Liver (tissue), 3 donors: Measurements from ENCODE around the gene LAMP1.

Experiments used
- GABPA ChIP-seq, 2 donors: IDR thresholded peaks in 1 of 2; conservative IDR thresholded peaks in 1 of 2; 2 replicates each; pipeline ENCODE4 v1.6.1; 2016; ENCODE audit warnings: antibody characterized with exemption in 2 of 2, mild to moderate bottlenecking in 1 of 2, moderate library complexity in 1 of 2
- JUND ChIP-seq, 2 donors: IDR thresholded peaks; 2 replicates each; pipeline ENCODE4 v1.6.1; 2016; ENCODE audit warnings: antibody characterized with exemption in 2 of 2
- RAD21 ChIP-seq, 2 donors: IDR thresholded peaks; 2 replicates each; pipeline ENCODE4 v1.6.1; 2016; ENCODE audit warnings: antibody characterized with exemption in 2 of 2, mild to moderate bottlenecking in 2 of 2
- TAF1 ChIP-seq: conservative IDR thresholded peaks from 2 replicates; pipeline ENCODE4 v1.6.1; 2016; ENCODE audit warnings: antibody characterized with exemption, mild to moderate bottlenecking
- TF ChIP-seq, protein P1 (sequence below): IDR thresholded peaks from 2 replicates; pipeline ENCODE4 v1.6.1; 2016; ENCODE audit warnings: antibody characterized with exemption
- TF ChIP-seq, protein P2 (sequence below): fragments of 150-350 bp; IDR thresholded peaks from 2 replicates; pipeline ENCODE4 v1.5.1; 2017; ENCODE audit warnings: improper control_type of control experiment, low read depth, low read length; ENCODE audit not compliant: missing input control
- TF ChIP-seq, protein P3 (sequence below): IDR thresholded peaks from 2 replicates; pipeline ENCODE4 v1.6.1; 2016; ENCODE audit warnings: antibody characterized with exemption, mild to moderate bottlenecking
- TF ChIP-seq, protein P4 (sequence below): IDR thresholded peaks from 2 replicates; pipeline ENCODE4 v1.6.1; 2016; ENCODE audit warnings: antibody characterized with exemption
- donor health status: healthy.
- donor health status: healthy.

DNA sequence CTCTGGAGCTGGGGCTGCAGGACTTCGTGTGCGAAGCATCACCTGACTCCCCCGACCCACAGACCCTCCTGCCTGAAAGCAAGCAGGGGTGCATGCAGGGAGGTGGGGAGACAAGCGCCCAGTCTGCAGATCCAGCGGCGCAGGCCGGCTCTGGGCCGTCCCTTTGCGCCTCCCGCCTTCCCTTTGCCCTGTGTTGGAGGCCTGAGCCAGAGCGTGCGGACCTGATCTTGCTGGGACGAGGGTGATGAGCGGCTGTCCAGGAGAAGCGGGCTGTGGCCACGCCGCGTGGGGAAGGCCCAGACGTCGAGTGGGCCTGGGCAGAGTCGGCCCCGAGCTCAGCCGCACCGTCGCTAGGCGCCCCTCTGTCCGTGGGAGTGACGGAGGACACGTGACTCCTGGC is 72.2 kb downstream of the LAMP1 start:
- TF ChIP-seq, protein P1, sequence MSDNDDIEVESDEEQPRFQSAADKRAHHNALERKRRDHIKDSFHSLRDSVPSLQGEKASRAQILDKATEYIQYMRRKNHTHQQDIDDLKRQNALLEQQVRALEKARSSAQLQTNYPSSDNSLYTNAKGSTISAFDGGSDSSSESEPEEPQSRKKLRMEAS: no peak
- no peak for TF ChIP-seq TAF1
- TF ChIP-seq, protein P2, sequence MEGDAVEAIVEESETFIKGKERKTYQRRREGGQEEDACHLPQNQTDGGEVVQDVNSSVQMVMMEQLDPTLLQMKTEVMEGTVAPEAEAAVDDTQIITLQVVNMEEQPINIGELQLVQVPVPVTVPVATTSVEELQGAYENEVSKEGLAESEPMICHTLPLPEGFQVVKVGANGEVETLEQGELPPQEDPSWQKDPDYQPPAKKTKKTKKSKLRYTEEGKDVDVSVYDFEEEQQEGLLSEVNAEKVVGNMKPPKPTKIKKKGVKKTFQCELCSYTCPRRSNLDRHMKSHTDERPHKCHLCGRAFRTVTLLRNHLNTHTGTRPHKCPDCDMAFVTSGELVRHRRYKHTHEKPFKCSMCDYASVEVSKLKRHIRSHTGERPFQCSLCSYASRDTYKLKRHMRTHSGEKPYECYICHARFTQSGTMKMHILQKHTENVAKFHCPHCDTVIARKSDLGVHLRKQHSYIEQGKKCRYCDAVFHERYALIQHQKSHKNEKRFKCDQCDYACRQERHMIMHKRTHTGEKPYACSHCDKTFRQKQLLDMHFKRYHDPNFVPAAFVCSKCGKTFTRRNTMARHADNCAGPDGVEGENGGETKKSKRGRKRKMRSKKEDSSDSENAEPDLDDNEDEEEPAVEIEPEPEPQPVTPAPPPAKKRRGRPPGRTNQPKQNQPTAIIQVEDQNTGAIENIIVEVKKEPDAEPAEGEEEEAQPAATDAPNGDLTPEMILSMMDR: no peak
- TF ChIP-seq JUND (IDR thresholded peaks at IDR 0.05): no peak
- TF ChIP-seq, protein P3, sequence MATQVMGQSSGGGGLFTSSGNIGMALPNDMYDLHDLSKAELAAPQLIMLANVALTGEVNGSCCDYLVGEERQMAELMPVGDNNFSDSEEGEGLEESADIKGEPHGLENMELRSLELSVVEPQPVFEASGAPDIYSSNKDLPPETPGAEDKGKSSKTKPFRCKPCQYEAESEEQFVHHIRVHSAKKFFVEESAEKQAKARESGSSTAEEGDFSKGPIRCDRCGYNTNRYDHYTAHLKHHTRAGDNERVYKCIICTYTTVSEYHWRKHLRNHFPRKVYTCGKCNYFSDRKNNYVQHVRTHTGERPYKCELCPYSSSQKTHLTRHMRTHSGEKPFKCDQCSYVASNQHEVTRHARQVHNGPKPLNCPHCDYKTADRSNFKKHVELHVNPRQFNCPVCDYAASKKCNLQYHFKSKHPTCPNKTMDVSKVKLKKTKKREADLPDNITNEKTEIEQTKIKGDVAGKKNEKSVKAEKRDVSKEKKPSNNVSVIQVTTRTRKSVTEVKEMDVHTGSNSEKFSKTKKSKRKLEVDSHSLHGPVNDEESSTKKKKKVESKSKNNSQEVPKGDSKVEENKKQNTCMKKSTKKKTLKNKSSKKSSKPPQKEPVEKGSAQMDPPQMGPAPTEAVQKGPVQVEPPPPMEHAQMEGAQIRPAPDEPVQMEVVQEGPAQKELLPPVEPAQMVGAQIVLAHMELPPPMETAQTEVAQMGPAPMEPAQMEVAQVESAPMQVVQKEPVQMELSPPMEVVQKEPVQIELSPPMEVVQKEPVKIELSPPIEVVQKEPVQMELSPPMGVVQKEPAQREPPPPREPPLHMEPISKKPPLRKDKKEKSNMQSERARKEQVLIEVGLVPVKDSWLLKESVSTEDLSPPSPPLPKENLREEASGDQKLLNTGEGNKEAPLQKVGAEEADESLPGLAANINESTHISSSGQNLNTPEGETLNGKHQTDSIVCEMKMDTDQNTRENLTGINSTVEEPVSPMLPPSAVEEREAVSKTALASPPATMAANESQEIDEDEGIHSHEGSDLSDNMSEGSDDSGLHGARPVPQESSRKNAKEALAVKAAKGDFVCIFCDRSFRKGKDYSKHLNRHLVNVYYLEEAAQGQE: no peak
- no peak for TF ChIP-seq RAD21 (IDR thresholded peaks at IDR 0.05)
- no peak for TF ChIP-seq GABPA (IDR thresholded peaks at IDR 0.05 in 1 of 2, conservative IDR thresholded peaks at IDR 0.05 in 1 of 2)
- TF ChIP-seq, protein P4, sequence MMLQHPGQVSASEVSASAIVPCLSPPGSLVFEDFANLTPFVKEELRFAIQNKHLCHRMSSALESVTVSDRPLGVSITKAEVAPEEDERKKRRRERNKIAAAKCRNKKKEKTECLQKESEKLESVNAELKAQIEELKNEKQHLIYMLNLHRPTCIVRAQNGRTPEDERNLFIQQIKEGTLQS: no peak
